Gastroesophageal sphincter (tissue), 3 donors: ENCODE results near the gene CD8B2.
"Not testable (repeated sequence)": the region's sequence is repeated elsewhere in the genome, so short reads cannot be mapped to it uniquely, and the experiment has no call there.

Experiments
- CTCF ChIP-seq, 4 experiments: fragments of 200-600 bp in 2 of 4; fragments of 450-650 bp in 2 of 4; sonication (generic) in 1 of 4; IDR thresholded peaks; one replicate each; pipeline ENCODE4 v1.5.1; 2017 to 2019; ENCODE audit warnings: antibody characterized with exemption in 4 of 4, mild to moderate bottlenecking in 2 of 4, moderate library complexity in 2 of 4
- EP300 ChIP-seq: sonication (generic); formaldehyde crosslinking; IDR thresholded peaks from one replicate; pipeline ENCODE4 v1.6.1; 2017; ENCODE audit warnings: antibody characterized with exemption, mild to moderate bottlenecking
- POLR2A ChIP-seq, 2 donors: fragments of 450-650 bp; IDR thresholded peaks; one replicate each; pipeline ENCODE4 v1.6.1; 2017; ENCODE audit warnings: antibody characterized with exemption in 2 of 2, mild to moderate bottlenecking in 2 of 2, moderate library complexity in 1 of 2

GRCh38 chr2:106508660-106509373 is 21.7 kb downstream of the CD8B2 start:
- not testable (repeated sequence) for TF ChIP-seq CTCF (IDR thresholded peaks at IDR 0.05); POLR2A (IDR thresholded peaks at IDR 0.05); EP300
